ENCODE measurements around the gene DVL2. TPM values are rescaled to one million over a fixed set of nuclear protein-coding genes. Genes with fewer than 3 reads are reported as not detected.

Gene DVL2
- total and polyA plus RNA-seq, 8 donors = 12.1 to 114 (median 17.4) TPM

DNA sequence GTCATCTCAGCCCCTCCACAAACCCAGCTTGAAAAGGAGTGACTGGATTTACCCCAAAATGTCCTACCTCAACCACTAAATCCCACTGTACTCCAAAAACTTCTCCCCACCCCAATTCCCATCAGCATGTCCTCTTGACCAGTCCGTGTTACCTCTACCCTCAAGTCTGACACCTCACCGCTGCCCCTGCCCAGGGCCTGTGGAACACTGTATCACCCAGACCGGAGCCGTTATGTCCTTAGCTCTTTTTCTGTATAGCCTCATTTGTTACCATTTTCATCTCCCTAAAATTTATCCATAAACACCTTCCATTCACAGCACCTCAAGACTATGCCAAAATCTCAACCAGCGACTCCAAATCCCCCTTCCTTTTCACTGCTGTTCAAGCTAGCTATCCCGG lies 2.5 kb upstream of the DVL2 start:
- peaks cover 52 to 74% (median 69%) of the 10 kb centered on the region in 4 donors for H3K4me1 ChIP-seq
- H3K27ac ChIP-seq = peak overlapping the region; percentile 88 to 99 (median 96)
- H3K36me3 ChIP-seq = peaks cover 23 to 34% (median 31%) of the 10 kb centered on the region in 4 donors
- no peaks in the 10 kb centered on the region for H3K9me3 ChIP-seq
- DNase-seq = no peak
- peak overlapping the region in 1 of 4 donors; percentile 97 for H3K4me3 ChIP-seq
- intact Hi-C loops (cut with DNase I; ENCODE audit: low total_unique reads) = no loop called here
- H3K27me3 ChIP-seq = no peaks in the 10 kb centered on the region
- 76 to 83% (median 82%) methylated on average over 6 of the region's 6 CpGs for WGBS, 5 donors
- TF ChIP-seq EP300 (IDR thresholded peaks at IDR 0.05) = no peak
- TF ChIP-seq POLR2A (IDR thresholded peaks at IDR 0.05) = no peak
- TF ChIP-seq POLR2AphosphoS5 (IDR thresholded peaks at IDR 0.05) = no peak
- TF ChIP-seq, protein P1, sequence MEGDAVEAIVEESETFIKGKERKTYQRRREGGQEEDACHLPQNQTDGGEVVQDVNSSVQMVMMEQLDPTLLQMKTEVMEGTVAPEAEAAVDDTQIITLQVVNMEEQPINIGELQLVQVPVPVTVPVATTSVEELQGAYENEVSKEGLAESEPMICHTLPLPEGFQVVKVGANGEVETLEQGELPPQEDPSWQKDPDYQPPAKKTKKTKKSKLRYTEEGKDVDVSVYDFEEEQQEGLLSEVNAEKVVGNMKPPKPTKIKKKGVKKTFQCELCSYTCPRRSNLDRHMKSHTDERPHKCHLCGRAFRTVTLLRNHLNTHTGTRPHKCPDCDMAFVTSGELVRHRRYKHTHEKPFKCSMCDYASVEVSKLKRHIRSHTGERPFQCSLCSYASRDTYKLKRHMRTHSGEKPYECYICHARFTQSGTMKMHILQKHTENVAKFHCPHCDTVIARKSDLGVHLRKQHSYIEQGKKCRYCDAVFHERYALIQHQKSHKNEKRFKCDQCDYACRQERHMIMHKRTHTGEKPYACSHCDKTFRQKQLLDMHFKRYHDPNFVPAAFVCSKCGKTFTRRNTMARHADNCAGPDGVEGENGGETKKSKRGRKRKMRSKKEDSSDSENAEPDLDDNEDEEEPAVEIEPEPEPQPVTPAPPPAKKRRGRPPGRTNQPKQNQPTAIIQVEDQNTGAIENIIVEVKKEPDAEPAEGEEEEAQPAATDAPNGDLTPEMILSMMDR (IDR thresholded peaks at IDR 0.05) = no peak

GRCh38 chr17:7235693-7236665 lies 1.7 kb upstream of the DVL2 start:
- Histone ChIP-seq H3K4me1 (peaks cover 49 to 75% (median 69%) of the 10 kb centered on the region in 4 donors), H3K27ac (peak overlapping the region in 3 of 5 donors; percentile 15 to 96 (median 76)), H3K4me3 (peak overlapping the region in 1 of 4 donors; percentile 15), H3K9me3 (no peaks in the 10 kb centered on the region), H3K36me3 (peaks cover 22 to 32% (median 29%) of the 10 kb centered on the region in 4 donors), H3K27me3 (no peaks in the 10 kb centered on the region)
- no peak for DNase-seq
- 72 to 81% (median 79%) methylated on average over 22 of the region's 22 CpGs for whole genome bisulfite sequencing, 5 donors
- no peak for TF ChIP-seq POLR2A (IDR thresholded peaks at IDR 0.05)
- no peak for TF ChIP-seq EP300 (IDR thresholded peaks at IDR 0.05)
- TF ChIP-seq, protein P1 (IDR thresholded peaks at IDR 0.05) = no peak
- TF ChIP-seq POLR2AphosphoS5 (IDR thresholded peaks at IDR 0.05) = no peak
- intact Hi-C loops (cut with DNase I; ENCODE audit: low total_unique reads) = no loop called here

- Histone ChIP-seq H3K27ac (peak overlapping the region; percentile 76 to 94 (median 91)), H3K4me3 (peak overlapping the region; percentile 63 to 99 (median 89)), H3K27me3 (no peaks in the 10 kb centered on the region), H3K4me1 (peaks cover 37 to 64% (median 57%) of the 10 kb centered on the region in 4 donors), H3K9me3 (no peaks in the 10 kb centered on the region), H3K36me3 (peaks cover 33 to 43% (median 40%) of the 10 kb centered on the region in 4 donors)
- TF ChIP-seq, protein P1 (IDR thresholded peaks at IDR 0.05) = no peak
- TF ChIP-seq POLR2A (IDR thresholded peaks at IDR 0.05) (no peak), EP300 (IDR thresholded peaks at IDR 0.05) (no peak), POLR2AphosphoS5 (IDR thresholded peaks at IDR 0.05) (no peak)
- intact Hi-C loops (cut with DNase I; ENCODE audit: low total_unique reads) = no loop called here
- no peak for DNase-seq
- 1 to 3% (median 2%) methylated on average over 9 of the region's 9 CpGs for WGBS, 5 donors
Observed at GRCh38 chr17:7233701-7234082, 625 bp downstream of the DVL2 start.

- Histone ChIP-seq H3K4me3 (peak overlapping the region in 1 of 4 donors; percentile 99), H3K27ac (no peak overlapping the region), H3K36me3 (peaks cover 42 to 58% (median 55%) of the 10 kb centered on the region in 4 donors), H3K4me1 (peaks cover 32 to 58% (median 50%) of the 10 kb centered on the region in 4 donors), H3K27me3 (no peaks in the 10 kb centered on the region), H3K9me3 (no peaks in the 10 kb centered on the region)
- TF ChIP-seq POLR2AphosphoS5 (IDR thresholded peaks at IDR 0.05) = no peak
- TF ChIP-seq, protein P1 (IDR thresholded peaks at IDR 0.05) = no peak
- no peak for TF ChIP-seq POLR2A (IDR thresholded peaks at IDR 0.05)
- no peak for TF ChIP-seq EP300 (IDR thresholded peaks at IDR 0.05)
- WGBS, 5 donors = 71 to 87% (median 78%) methylated on average over 5 of the region's 5 CpGs
- intact Hi-C loops (cut with DNase I; ENCODE audit: low total_unique reads) = no loop called here
- no peak for DNase-seq
Observed at GRCh38 chr17:7232114-7232513, 2.2 kb downstream of the DVL2 start.

All from stomach (tissue), 9 donors.